Gastroesophageal sphincter (tissue), 4 donors: ENCODE measurements around the gene DIPK1A. TPM values are rescaled to one million over a fixed set of nuclear protein-coding genes. Genes with fewer than 3 reads are reported as not detected.

Experiments
- ATAC-seq: fragments of 150-250 bp; one replicate; pipeline ENCODE4 v1.9.1; 2016; ENCODE audit warnings: mild to moderate bottlenecking, moderate library complexity
- H3K27ac ChIP-seq, 4 donors: fragments of 200-600 bp; sonication (generic) in 3 of 4; 1 replicate in 3 of 4; 2 replicates in 1 of 4; pipeline ENCODE4 v1.5.1; 2016 to 2019
- H3K27me3 ChIP-seq: fragments of 200-600 bp; sonication (generic); one replicate; pipeline ENCODE4 v1.5.1; 2019
- H3K36me3 ChIP-seq, 2 donors: fragments of 200-600 bp; sonication (generic); one replicate each; pipeline ENCODE4 v1.5.1; 2019; ENCODE audit warnings: control low read depth in 1 of 2
- H3K4me1 ChIP-seq, 3 donors: fragments of 200-600 bp; sonication (generic); 1 replicate in 2 of 3; 2 replicates in 1 of 3; pipeline ENCODE4 v1.5.1; 2016 to 2019; ENCODE audit warnings: control low read depth in 2 of 3
- H3K4me3 ChIP-seq, 2 donors: fragments of 200-600 bp; sonication (generic); one replicate each; pipeline ENCODE4 v1.5.1; 2019; ENCODE audit warnings: mild to moderate bottlenecking in 1 of 2, moderate library complexity in 1 of 2
- H3K9me3 ChIP-seq, 3 donors: fragments of 200-600 bp; sonication (generic); one replicate each; pipeline ENCODE4 v1.5.1; 2017 to 2019; ENCODE audit warnings: control low read depth in 2 of 3
- EP300 ChIP-seq: sonication (generic); formaldehyde crosslinking; IDR thresholded peaks from one replicate; pipeline ENCODE4 v1.6.1; 2017; ENCODE audit warnings: antibody characterized with exemption, mild to moderate bottlenecking
- POLR2A ChIP-seq, 2 donors: fragments of 450-650 bp; IDR thresholded peaks; one replicate each; pipeline ENCODE4 v1.6.1; 2017; ENCODE audit warnings: antibody characterized with exemption in 2 of 2, mild to moderate bottlenecking in 2 of 2, moderate library complexity in 1 of 2
- POLR2AphosphoS5 ChIP-seq: sonication (generic); formaldehyde crosslinking; IDR thresholded peaks from one replicate; pipeline ENCODE4 v1.6.1; 2017; ENCODE audit warnings: antibody characterized with exemption
- WGBS, 2 donors: methylation state at CpG; one replicate each; pipeline ENCODE4 v1.1.5; 2018; ENCODE audit warnings: low coverage in 1 of 2; 5-methylcytosine and 5-hydroxymethylcytosine counted together
- total RNA-seq, 4 donors: library from RNA; depleted of rRNA; stranded (reverse); fragments of >200 nt; gene quantifications; one replicate each; pipeline ENCODE4 v1.1.0, GENCODE V29; 2016
- TF ChIP-seq, protein P1 (sequence below), 4 experiments: fragments of 200-600 bp in 2 of 4; fragments of 450-650 bp in 2 of 4; sonication (generic) in 1 of 4; IDR thresholded peaks; one replicate each; pipeline ENCODE4 v1.5.1; 2017 to 2019; ENCODE audit warnings: antibody characterized with exemption in 4 of 4, mild to moderate bottlenecking in 2 of 4, moderate library complexity in 2 of 4

DIPK1A gene
- total RNA-seq, 4 donors from 2014 or later, result 10.2 to 39.2 (median 32.9) TPM

- H3K27ac ChIP-seq, result no peak overlapping the region
- H3K36me3 ChIP-seq, result no peaks in the 10 kb centered on the region
- 76 to 82% methylated on average over 8 of the region's 8 CpGs for WGBS, 2 donors
- H3K9me3 ChIP-seq, result no peaks in the 10 kb centered on the region
- no peak for ATAC-seq
- no peaks in the 10 kb centered on the region for H3K27me3 ChIP-seq
- H3K4me1 ChIP-seq, result peaks cover 0 to 4% (median 0%) of the 10 kb centered on the region in 3 donors
- TF ChIP-seq, protein P1, sequence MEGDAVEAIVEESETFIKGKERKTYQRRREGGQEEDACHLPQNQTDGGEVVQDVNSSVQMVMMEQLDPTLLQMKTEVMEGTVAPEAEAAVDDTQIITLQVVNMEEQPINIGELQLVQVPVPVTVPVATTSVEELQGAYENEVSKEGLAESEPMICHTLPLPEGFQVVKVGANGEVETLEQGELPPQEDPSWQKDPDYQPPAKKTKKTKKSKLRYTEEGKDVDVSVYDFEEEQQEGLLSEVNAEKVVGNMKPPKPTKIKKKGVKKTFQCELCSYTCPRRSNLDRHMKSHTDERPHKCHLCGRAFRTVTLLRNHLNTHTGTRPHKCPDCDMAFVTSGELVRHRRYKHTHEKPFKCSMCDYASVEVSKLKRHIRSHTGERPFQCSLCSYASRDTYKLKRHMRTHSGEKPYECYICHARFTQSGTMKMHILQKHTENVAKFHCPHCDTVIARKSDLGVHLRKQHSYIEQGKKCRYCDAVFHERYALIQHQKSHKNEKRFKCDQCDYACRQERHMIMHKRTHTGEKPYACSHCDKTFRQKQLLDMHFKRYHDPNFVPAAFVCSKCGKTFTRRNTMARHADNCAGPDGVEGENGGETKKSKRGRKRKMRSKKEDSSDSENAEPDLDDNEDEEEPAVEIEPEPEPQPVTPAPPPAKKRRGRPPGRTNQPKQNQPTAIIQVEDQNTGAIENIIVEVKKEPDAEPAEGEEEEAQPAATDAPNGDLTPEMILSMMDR (IDR thresholded peaks at IDR 0.05), result no peak
- TF ChIP-seq EP300, result no peak
- no peak for TF ChIP-seq POLR2A (IDR thresholded peaks at IDR 0.05)
- no peak for TF ChIP-seq POLR2AphosphoS5
- no peak overlapping the region for H3K4me3 ChIP-seq
Observed at GRCh38 chr1:92921031-92922023, 39.9 kb downstream of the DIPK1A start.

DNA sequence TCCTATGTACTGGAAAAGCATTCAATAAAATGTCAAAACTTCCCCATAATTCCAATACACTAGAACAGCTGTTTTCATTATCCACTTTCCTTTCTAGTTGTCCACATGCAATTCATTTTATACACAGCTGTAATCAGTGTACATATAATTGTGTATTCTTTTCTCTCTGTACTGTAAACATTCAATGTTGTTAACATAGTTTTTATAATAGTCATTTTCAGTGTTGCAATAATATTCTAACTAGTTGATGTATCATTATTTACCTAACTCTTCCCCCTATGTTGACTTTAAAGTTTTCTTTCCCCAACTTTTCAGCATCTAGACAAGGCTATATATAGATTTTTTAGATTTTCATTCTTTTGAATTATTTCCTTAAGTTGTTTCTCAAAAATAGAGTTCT, 44.4 kb downstream of the DIPK1A start:
- Histone ChIP-seq H3K27me3 (no peaks in the 10 kb centered on the region), H3K4me3 (no peak overlapping the region), H3K36me3 (no peaks in the 10 kb centered on the region), H3K4me1 (peaks cover 0 to 4% (median 0%) of the 10 kb centered on the region in 3 donors), H3K27ac (no peak overlapping the region), H3K9me3 (no peaks in the 10 kb centered on the region)
- TF ChIP-seq POLR2A (IDR thresholded peaks at IDR 0.05), result no peak
- TF ChIP-seq, protein P1 (IDR thresholded peaks at IDR 0.05), result no peak
- no peak for TF ChIP-seq EP300
- no peak for TF ChIP-seq POLR2AphosphoS5
- no peak for ATAC-seq

GRCh38 chr1:92915547-92915946, 45.7 kb downstream of the DIPK1A start:
- Histone ChIP-seq H3K27me3 (no peaks in the 10 kb centered on the region), H3K9me3 (no peaks in the 10 kb centered on the region), H3K27ac (no peak overlapping the region), H3K4me1 (no peaks in the 10 kb centered on the region), H3K36me3 (no peaks in the 10 kb centered on the region), H3K4me3 (no peak overlapping the region)
- no peak for ATAC-seq
- TF ChIP-seq POLR2A (IDR thresholded peaks at IDR 0.05) (no peak), EP300 (no peak), POLR2AphosphoS5 (no peak)
- TF ChIP-seq, protein P1 (IDR thresholded peaks at IDR 0.05), result no peak
- WGBS, 2 donors, result 42 to 86% methylated on average over 1 of the region's 1 CpG

DNA sequence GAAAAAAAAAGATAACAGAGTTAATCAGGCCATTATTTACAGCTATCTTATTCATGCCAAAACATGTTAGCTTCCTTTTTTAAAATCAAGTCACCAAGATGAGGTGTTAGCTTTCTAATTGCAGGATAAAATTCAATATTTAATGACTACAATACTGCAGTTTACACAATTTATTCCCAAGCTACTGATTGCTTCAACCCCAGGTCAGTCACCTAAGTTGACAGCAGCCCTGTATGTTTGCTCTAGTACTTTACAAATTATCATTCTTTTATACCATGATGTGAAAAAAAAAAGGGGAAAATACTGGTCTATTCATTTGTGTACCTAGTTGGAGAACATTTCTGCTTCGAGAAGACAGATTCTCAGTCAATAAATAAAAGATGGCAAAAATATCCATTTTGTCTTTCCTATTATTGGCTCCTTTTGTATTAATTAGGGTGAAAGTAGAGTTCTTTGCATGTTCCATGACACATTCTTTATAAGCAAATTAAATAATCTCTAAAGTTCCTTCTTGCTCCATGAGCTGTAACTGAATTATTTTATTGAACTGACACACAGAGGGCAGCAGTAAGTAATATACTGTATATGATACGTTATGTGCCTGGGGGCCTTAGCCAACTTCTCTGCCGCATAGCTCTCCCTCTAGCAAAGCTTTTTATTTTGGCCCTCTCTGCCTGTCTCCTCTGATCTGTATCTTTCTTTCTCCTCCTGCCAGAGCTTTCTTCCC, 48.0 kb downstream of the DIPK1A start:
- Histone ChIP-seq H3K9me3 (no peaks in the 10 kb centered on the region), H3K36me3 (no peaks in the 10 kb centered on the region), H3K27ac (no peak overlapping the region), H3K4me3 (no peak overlapping the region), H3K4me1 (peaks cover 0 to 16% (median 0%) of the 10 kb centered on the region in 3 donors), H3K27me3 (no peaks in the 10 kb centered on the region)
- no peak for TF ChIP-seq EP300
- no peak for ATAC-seq
- 71 to 82% methylated on average over 3 of the region's 3 CpGs for WGBS, 2 donors

- no peak overlapping the region for H3K27ac ChIP-seq
Observed at GRCh38 chr1:92910081-92910480, 51.2 kb downstream of the DIPK1A start.

More at GRCh38 chr1:92910081-92910480, 51.2 kb downstream of the DIPK1A start:
- Histone ChIP-seq H3K27me3 (no peaks in the 10 kb centered on the region), H3K4me1 (peaks cover 0 to 16% (median 0%) of the 10 kb centered on the region in 3 donors), H3K36me3 (no peaks in the 10 kb centered on the region), H3K9me3 (no peaks in the 10 kb centered on the region), H3K4me3 (no peak overlapping the region)
- TF ChIP-seq, protein P1 (IDR thresholded peaks at IDR 0.05), result no peak
- TF ChIP-seq POLR2AphosphoS5, result no peak
- no peak for TF ChIP-seq POLR2A (IDR thresholded peaks at IDR 0.05)
- TF ChIP-seq EP300, result no peak
- WGBS, 2 donors, result 60 to 76% methylated on average over 4 of the region's 4 CpGs
- no peak for ATAC-seq
